ENCODE data around the gene SEC61A1.

Gene SEC61A1

GRCh38 chr3:128112357-128112968 is 60.2 kb downstream of the SEC61A1 start:
- Histone ChIP-seq H3K4me2 (no peak overlapping the region), H3K4me1 (ENCODE audit: low read depth, poor library complexity, severe bottlenecking) (peaks cover 34% of the 10 kb centered on the region), H3K4me3 (IDR thresholded peaks at IDR 0.05; ENCODE audit: insufficient read depth, low read depth, low read length) (no peak overlapping the region), H3K27me3 (ENCODE audit: insufficient read depth, low read depth) (no peaks in the 10 kb centered on the region), H3K79me2 (ENCODE audit: insufficient read depth, low read depth) (peaks cover 59% of the 10 kb centered on the region; the same call in 1 of the 2 replicates), H3K36me3 (ENCODE audit: insufficient read depth) (no peaks in the 10 kb centered on the region; the same call in none of the 2 replicates), H2AFZ (ENCODE audit: low read depth) (no peak overlapping the region), H4K20me1 (ENCODE audit: insufficient read depth) (no peaks in the 10 kb centered on the region; the same call in 1 of the 2 replicates), H3K9ac (no peak overlapping the region), H3K27ac (no peak overlapping the region)
- no peak for TF ChIP-seq CTCF (conservative IDR thresholded peaks at IDR 0.05; ENCODE audit: low read depth, low read length)

- no peaks in the 10 kb centered on the region; the same call in none of the 2 replicates for H3K36me3 ChIP-seq (ENCODE audit: insufficient read depth)
Measured at GRCh38 chr3:128113817-128114794, 61.9 kb downstream of the SEC61A1 start.

More at GRCh38 chr3:128113817-128114794, 61.9 kb downstream of the SEC61A1 start:
- H3K4me1 ChIP-seq (ENCODE audit: low read depth, poor library complexity, severe bottlenecking): peaks cover 34% of the 10 kb centered on the region
- peak overlapping the region; percentile 62 for H3K27ac ChIP-seq
- no peaks in the 10 kb centered on the region for H3K27me3 ChIP-seq (ENCODE audit: insufficient read depth, low read depth)
- H3K4me2 ChIP-seq: peak overlapping the region; percentile 52
- peak overlapping the region; percentile 44 for H3K4me3 ChIP-seq (IDR thresholded peaks at IDR 0.05; ENCODE audit: insufficient read depth, low read depth, low read length)
- H3K9ac ChIP-seq: peak overlapping the region; percentile 29; the same call in 1 of the 2 replicates
- H4K20me1 ChIP-seq (ENCODE audit: insufficient read depth): no peaks in the 10 kb centered on the region; the same call in 1 of the 2 replicates
- no peak for TF ChIP-seq CTCF (conservative IDR thresholded peaks at IDR 0.05; ENCODE audit: low read depth, low read length)
- no peak overlapping the region for H2AFZ ChIP-seq (ENCODE audit: low read depth)
- H3K79me2 ChIP-seq (ENCODE audit: insufficient read depth, low read depth): peaks cover 59% of the 10 kb centered on the region; the same call in 1 of the 2 replicates

Data from KMS-11 (cell line).